GM18870 (cell line): Measurements from ENCODE around the gene EZR.
A peak's percentile ranks its signal among the peaks of the same experiment; 100 is the strongest.
"Not testable (repeated sequence)": the region's sequence is repeated elsewhere in the genome, so short reads cannot be mapped to it uniquely, and the experiment has no call there.

Source experiments
- ATAC-seq: cut with Tn5 transposase; IDR thresholded peaks from one replicate; pipeline ENCODE4 v1.9.1; 2021; ENCODE audit warnings: moderate library complexity; ENCODE audit not compliant: unreplicated experiment

Gene EZR

DNA sequence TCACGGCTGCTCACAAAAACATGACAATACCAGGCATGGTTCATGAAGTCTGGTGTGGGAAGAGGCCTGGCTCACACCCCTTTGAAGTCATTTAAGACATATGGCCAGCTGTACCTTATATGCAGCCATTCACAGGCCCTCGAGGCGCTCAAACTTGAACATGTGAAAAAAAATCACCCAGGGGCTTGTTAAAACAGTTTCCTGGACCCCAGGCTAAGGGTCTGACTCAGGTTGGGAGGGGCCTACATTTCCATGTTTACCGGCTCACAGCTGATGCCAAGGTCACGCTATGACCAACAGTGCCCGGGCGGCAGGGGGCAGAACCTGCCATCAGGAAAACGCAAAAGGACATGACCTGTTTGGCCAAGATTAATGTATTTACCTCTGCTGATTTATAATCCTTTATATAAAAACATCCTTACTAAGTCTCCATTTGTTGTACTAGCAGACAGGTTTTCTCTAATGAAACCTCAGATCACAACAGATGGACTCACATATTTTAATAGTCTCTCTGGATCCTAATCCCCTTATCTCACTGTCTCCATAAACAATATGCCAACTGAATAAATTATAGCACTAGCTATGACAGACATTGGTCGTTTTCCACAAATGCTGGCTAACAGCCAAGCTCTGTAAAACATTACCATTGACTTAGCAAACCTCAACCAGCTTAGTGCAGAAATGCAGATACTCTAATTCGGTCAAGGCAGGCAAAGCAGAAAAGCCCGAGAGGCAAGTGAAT, 19.9 kb downstream of the EZR start:
- ATAC-seq = no peak

DNA sequence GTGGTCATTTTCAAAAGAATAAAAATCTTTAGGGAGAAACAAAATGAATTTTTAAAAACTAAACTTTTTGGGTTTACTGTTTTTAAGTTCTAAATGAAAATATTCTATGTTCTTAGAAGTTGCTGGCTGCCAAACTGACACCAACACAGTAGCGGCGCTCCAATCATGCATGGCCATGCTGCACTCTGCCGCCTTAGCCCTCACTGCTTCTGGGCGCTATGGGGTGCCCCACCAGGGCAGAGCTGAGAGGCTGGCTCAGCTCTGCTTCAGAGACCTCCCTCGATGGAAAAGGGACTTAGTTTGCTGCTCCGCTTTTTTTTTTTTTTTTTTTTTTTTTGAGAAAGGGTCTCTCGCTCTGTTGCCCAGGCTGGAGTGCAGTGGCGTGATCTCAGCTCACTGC, 20.9 kb downstream of the EZR start:
- ATAC-seq = no peak

DNA sequence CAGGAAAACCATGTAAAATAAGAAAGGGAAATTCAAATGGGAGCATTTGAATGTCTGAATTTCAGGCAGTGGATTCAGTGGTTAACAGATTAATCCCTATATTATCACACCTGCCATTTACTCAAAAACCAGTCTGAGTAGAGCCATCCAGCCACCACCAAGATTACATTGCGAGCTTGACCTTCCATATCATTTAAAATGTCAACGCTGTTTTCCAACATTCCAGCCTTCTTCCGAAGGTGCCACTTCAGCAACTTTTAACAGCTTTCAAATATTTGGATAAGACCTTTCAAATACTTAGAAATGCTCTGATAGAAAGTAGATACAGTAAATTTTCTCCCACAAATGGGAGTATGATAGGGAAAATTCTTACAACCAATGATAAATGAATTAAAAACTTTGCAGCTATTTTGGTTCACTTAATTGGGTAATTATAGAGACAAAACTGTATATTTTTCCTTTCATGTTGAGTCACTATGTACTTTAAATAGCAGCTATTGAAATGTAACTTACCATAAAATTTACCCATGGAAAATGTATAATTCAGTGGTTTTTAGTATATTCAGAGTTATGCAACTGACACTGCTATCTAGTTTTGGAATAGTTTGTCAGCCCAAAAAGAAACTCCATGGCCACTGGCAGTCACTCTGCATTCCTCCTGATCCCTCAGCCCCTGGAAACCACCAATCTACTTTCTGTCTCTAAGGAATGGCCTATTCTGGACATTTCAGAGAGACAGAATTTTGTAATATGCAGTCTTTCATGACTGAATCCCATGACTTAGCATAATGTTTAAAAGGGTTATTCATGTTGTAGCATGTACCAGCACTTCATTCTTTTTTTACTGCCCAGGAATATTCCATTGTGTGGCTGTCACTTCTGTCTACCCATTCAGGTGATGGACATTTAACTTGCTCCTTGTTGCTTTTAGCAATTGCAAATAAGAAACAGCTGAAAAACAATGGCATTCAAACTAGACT, 21.5 kb downstream of the EZR start:
- ATAC-seq = no peak

DNA sequence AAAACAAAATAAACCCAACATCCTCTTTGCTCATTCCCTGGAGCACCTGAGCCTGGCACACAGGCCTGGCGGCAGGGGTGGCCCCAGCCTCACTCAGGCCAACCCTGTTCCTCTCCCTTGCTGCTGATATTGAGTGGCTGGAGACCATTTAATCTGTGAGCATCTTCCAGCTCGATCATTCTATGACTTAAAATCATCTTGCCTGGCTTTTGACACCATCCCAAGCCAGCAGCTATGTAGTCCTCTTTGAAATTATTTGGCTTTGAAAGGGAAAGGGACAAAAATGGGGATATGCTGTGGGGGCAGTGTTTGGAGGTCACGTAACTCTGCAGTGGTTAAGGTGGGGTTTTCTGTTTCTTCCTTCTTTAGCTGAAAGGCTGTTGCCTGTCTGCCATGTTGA, 22.8 kb downstream of the EZR start:
- no peak for ATAC-seq

DNA sequence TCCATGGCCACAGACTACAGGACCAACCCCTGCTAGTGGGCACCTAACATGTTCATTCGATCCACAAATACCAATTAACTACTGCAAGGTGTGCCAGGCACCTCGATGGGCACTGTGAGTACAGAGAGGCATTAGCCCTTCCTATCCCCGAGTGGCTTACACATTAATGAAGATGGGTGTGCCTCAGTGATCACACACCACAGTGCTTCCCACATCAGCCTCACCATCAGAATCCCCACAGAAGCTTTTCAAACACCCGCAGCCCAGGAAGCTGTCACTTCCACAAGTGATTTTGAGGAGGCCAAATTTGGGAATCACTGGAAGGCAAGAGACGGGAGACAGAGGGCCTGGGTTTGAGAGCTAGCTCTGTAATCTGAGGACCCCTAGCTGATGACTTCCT, 23.7 kb downstream of the EZR start:
- ATAC-seq = no peak

DNA sequence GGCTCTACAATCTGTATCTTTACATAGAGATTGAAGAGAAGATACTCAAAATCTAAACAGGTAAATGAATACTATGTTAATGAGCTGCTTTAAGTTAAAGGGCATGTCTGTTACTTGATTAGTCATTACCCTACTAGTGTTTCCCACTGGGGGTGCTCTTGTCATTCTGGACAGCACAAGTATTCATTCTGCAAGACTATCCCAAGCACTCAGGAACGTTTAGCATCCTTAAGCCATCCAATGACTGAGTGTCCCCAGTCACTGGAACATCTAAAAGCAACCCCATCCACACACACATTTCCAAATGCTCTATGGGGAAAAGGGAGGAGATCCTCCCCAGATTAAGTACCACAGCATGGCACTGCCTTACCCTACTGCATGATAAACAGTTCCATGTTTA, 25.7 kb downstream of the EZR start:
- ATAC-seq = peak; percentile 65

DNA sequence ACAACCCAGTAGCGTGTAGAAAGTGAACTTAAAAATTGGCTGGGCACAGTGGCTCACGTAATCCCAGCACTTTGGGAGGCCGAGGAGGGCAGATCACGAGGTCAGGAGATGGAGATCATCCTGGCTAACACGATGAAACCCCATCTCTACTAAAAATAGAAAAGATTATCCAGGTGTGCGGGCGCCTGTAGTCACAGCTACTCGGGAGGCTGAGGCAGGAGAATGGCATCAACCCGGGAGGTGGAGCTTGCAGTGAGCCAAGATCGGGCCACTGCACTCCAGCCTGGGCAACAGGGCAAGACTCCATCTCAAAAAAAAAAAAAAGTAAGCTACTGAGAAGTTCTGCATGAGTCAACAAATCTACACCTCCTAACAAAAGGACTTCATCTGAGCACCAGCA, 26.7 kb downstream of the EZR start:
- ATAC-seq = not testable (repeated sequence)

DNA sequence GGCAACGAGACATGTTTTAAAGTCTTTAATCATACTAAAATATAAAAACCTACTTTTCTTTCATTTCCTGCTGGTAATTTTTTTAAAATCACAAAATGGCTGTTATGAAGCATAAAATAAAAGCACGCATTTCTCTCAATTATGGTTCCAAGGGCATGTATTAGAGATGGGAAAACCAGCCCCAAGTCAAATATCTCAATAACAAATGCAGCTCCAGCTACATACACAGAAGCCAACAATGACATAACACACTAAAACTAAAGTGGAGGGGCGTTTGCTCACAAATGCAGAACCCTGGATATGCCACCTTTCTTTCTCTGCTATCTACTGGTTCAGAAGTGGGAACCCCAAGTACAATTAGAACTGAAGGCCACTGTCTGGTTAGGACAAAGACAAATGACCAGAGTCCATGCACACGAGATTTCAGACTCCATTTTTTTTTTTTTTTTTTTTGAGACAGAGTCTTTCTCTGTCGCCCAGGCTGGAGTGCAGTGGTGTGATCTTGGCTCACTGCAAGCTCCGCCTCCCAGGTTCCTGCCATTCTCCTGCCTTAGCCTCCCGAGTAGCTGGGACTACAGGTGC, 27.8 kb downstream of the EZR start:
- ATAC-seq = no peak

DNA sequence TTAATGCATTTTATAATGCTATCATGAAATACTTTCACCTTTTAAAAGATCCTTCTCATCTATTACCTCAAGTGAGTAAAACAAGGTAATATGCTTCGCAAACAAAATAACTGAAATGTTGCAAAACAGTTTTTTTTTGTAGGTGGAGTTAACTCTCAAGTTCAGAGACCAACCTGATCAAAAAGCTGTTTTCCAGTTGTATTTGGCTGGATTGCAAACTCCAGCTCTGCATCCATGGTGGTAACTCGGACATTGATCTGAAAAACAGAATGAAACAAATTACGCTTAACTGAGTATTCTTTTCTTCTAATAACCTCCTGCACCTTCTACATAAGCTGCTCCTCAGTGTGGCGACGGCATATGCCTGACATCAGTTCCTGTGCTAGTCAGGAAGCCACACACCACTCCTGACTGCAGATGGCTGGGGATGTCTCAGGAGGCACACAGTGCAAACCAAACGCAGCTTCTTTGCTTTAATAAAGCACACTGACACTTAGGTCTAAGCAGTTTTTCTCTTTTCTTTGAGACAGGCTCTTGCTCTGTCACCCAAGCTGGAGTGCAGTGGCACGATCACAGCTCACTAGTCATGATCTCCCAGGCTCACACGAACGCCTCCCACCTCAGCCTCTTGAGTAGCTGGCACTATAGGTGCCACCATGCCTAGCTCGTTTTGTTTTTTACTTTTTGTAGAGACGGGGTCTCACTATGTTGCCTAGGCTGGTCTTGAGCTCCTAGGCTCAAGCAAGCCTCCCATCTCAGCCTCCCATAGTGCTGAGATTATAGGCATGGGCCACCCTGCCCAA, 29.9 kb downstream of the EZR start:
- ATAC-seq = no peak

DNA sequence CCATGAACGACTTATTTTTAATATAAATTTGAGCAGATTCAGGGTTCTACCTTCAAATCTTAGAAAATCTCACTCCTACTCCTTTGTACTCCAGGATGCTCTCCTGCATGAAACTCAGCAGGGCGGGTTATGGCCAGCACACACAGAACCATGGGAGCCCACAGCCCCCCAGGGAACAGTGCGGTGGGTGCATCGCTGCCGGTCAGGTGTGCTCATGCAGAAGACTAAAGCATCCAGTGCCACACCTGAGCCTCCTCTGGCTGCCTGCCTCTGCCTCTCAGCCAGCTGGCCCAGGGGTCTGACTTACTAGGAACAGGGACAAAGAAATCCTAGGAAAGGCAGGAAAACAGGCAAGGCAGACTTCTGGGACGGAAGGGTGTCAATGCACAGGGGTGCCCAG, 31.8 kb downstream of the EZR start:
- ATAC-seq = no peak

DNA sequence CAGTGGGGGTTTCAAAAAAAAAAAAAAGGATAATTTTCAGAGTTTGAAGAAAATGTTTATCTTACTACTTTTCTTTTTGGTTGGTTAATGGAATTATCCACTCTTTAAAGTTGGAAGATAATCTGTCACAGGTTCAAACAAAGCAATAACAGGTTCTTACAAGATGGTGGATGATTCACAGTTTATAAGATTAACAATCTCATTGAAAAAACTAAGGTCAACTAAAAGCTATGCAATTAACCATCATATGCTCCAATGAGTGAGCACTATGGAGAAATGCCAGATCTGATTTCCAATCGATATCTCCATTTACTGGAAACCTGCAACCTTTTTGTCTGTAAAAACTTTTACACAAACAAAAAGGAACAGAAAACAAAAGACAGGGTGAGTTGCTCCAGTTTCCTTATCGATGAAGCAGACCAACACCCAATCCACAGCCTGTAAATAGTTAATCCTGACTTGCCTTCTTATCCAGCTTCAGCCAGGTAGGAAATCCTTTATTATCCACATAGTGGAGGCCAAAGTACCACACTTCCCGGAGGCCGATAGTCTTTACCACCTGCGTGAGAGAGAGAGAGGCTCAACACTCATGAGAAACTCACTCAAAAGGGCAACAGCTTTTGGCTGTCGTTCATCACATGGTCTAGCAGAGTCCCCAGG, 32.4 kb downstream of the EZR start:
- no peak for ATAC-seq

DNA sequence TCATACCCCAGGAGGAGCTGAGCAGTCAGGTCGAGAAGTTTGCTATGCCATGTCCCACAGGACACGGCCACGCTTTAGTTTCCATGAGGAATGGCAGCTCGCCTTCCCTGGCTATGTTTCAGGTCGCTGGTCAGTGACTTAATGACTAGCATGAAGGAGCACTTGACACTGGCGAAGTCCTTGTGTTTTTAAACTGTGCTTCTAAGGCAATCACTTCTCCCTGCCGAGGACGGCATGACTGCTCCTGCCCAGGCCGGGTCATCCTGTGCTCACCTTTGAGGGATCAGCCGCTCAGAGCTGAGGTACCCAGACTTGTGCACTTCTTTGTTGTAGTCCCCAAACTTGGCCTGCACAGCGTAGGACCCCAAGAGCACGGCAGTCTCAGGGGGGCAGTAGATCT, 34.1 kb downstream of the EZR start:
- no peak for ATAC-seq

DNA sequence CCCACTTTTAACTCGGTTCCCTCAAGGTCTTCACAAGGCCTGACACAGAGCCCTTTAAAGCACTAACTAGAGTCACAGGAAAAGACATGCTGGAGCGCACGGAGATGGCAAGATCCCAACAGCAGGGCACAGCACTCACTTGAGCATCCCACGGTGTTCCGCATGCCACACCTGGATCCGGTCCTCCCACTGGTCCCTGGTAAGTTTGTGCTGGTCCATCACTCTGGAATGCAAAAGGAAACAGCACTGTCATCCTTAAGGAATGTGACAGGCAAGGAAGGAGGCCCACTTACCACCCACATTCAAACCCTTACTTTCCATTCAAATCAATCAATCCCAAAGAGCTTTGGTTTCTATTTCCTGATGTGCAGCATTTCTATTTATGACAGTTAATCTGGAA, 34.7 kb downstream of the EZR start:
- ATAC-seq = no peak

DNA sequence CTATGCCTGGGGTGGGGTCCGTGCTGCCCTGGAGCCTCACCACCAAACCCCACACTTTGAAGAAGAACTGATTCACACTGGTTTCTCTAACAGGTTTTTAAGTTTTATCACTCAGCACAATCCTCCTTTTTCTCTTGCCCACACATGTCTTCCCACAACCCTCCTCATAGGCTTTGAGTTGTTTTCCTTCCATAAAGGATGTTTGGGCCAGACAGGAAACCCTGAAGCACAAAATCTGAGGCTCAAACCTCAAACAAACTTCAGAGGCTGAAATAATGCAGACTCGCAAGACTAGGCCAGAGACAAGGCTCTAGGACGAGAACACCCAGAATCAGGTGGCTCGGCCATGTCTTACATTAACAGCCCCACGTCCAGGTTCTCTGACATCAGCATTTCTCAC, 35.3 kb downstream of the EZR start:
- no peak for ATAC-seq

DNA sequence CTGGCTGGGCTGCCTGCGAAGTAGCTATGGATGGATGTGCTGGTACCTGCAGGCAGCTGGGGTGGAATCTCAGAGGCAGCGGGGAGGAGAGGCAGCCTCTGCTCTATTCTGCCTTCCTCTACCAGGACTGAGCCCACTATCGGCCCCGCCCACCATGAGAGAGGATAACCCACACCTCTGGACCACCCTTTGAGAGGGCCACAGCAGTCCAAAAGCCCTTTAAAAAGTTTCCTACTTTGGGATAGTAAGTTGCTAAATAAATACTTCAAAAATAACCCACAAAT, 36.1 kb downstream of the EZR start:
- ATAC-seq = no peak

DNA sequence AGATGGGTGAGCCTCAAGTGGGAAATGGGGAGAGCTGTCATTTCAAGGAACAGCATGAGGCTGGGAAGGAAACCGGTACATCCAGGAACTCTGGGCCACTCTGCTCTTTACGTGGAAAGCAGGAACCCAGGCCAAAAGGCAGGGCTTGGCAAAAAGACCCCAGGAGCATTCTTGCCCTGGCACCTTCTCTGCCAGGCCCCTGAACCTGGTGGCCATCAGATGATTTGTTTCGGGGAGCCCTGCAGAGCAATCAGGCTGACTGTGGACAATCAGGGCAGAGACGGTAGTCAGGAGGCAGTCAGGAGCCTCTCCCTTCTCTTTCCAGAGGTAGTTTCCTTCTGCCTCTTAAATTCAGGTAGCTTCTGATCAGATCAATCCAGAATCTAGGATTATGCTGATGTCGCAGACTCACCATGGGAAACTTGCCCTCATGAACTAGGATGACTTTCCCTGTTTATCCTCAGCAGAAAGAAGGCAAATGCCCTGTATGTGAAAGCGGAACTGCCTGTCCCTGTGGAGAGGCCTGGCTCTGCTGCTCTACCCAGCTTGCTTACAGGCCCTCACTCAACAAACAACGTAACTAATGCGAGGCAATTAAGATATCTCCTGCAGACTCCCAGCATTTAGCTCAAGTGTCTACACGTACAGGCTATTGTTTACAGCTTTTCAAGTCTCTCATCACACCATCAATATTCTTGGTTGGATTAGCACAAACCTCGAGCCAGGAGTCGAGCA, 36.6 kb downstream of the EZR start:
- no peak for ATAC-seq

DNA sequence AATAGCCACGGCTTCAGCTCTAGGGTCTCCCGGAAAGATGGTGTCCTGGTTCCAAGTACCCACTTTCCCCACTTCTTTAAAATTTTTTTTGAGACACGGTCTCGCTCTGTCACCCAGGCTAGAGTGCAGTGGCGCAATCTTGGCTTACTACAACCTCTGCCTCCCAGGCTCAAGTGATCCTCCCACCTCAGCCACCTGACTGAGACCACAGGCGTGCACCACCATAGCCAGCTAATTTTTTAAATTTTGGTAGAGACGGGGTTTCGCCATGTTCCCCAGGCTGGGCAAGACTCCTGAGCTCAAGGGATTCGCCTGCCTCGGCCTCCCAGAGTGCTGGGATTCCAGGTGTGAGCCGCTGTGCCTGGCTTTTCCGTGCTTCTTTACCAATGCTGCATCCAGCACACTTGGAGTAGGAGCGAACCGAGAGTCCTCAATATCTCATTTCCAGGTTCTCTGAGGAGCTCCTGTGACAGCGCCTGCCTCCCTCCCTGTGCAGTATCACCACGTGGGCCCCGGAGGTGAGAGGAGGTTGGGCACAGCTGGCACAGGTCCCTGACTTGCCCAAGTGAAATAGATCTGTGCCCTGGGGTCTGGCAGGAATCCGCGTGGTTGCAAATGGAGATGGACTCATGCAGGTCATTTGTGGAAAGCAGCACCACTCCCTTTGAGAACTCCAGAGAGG, 37.3 kb downstream of the EZR start:
- ATAC-seq = no peak

DNA sequence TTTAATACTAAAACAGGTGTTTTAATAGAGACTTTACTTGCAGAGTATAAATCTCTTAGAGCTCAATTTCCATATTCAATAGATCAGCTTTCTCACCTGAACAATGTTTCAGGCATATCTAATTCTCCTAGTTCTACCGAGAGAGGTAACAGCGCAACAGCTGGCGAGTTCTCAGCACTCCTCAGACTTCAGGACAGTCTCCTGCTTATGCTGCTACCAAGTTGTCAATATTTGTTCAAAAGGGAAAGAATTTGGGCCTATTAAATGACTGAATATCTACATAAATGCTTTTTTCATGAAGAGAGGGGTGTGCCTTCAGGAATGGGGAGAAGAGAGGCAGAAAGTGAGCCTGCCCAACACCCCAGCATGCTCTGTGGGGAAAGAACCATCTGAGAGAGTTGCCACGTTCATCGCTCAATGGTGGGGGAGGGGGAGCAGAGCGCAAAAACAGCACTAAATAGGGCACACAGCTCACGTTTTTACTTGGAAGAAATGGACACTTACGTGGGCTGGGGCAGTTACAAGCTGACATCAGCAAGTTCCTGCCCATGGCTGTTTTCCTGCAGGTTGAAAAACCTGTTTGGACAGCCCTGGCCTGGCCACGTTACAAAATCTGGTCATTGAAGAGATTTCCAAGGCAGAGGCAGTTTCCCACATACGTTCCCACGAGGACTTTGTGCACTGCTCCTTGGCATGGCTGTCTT, 38.0 kb downstream of the EZR start:
- no peak for ATAC-seq
